KBM-7 (cell line): ENCODE results near the gene ARID3C.

ENCODE experiments used
- DNase-seq: peaks from one replicate; pipeline ENCODE4 v3.0.0-alpha.2; 2015
- in situ Hi-C: fragments of 300-500 bp; cut with MboI; formaldehyde crosslinking; loops from 2 replicates; pipeline ENCODE4 v1.14.3; 2020; ENCODE audit warnings: low sequenced_read_pairs, low pct_unique_long_range_greater_than_20kb, mixed read lengths

The ARID3C gene

DNA sequence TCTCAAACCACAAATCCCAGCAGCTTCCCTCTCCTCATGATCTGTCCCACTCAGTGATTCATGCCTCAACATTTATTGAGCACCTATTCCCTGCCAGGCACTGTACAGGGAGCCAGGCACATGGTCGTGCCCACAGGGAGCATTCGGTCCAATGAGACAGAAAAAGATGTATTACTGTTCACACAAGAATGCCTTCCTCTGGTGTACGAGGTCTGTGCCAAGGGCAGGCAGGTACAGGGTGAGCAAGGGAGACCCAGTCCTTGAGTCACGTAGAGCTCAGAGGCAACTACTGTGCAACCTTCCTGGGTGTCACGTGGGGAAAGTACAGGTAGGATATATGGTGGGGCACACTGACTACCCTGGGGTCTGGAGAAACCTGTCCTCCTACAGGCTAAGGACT is 43.9 kb downstream of the ARID3C start:
- DNase-seq, result no peak
- in situ Hi-C loops, result loop anchor here (25.0 kb wide), 1 partner anchor 173 kb away; no protein-coding TSS in a partner anchor

DNA sequence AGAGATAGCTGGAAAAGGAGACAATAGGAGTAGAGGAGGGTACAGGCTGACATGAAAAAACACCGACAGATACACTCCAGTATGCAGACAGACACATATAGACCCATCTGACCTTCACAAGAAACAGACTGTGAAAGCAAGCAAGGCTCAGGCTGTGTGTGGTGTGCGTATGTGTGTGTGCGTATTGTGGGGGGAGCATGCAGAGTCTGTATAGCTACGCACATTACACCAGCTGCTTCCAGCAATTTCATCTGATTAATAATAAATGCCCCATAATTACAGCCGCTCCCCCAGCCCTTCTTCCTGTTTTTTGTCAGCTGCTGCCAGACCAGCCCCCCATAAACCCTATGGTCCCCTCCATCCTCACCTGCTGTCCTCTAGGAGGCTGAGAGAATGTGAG is 46.1 kb downstream of the ARID3C start:
- no peak for DNase-seq
- in situ Hi-C loops, result loop anchor here (25.0 kb wide), 1 partner anchor 170 kb away; no protein-coding TSS in a partner anchor

DNA sequence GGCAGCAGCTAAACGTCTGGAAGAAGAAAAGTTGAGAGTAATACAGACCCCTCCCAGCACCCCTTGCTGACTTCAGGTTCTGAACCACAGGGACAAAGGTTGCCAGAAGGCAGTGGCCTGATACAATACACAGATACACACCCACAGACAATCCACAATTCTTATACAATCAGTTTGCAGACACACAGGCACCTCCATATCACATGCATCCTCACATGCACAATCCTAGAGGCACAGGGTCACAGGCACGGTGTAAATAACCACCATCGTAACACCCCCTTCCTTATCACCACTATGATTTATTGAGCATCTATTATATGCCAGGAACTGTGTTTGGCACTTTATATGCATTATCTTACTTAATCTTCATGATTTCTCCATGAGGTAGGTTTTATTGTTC is 47.5 kb downstream of the ARID3C start:
- no peak for DNase-seq
- in situ Hi-C loops, result loop anchor here (25.0 kb wide), 1 partner anchor 169 kb away; no protein-coding TSS in a partner anchor

DNA sequence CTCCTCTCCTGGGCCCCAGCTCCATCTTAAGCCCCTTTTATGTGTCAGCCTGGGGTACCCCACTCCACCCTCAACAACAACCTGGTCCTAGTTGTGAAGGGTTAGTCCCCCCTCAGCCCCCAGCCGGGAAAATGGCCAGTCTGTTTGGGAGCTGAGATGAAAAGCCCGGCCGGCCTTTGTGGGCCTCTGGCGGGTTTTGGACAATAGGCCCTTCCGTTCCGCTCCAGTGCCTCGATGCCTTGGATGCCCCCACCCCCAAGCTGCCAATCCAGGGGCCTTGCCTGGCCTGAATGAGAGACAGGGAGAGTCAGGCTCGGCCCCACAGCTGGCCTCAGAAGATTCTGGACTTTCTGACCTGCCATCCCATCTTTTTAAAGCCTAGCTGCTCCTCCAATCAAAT is 48.5 kb downstream of the ARID3C start:
- DNase-seq, result no peak
- in situ Hi-C loops, result loop anchor here (25.0 kb wide), 1 partner anchor 168 kb away; no protein-coding TSS in a partner anchor

DNA sequence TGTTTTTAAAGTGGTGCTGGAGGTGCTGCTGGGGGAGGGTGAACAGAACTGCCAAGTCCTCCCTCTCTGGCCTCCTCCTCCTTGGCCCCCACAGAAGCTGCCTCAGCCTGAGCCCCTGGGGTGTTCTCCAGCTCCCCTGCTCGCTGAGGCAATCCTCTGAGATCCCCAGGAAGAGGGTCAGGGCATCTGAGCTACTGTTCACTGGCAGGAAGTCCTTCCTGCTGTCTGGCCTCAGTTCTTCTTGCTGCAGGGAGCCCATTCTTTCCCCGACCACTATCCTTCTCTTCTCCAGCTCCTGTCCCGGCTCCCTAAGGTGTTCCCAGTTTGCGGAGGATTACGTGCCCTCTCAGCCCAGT is 49.1 kb downstream of the ARID3C start:
- DNase-seq, result no peak
- in situ Hi-C loops, result loop anchor here (25.0 kb wide), 1 partner anchor 167 kb away; no protein-coding TSS in a partner anchor

DNA sequence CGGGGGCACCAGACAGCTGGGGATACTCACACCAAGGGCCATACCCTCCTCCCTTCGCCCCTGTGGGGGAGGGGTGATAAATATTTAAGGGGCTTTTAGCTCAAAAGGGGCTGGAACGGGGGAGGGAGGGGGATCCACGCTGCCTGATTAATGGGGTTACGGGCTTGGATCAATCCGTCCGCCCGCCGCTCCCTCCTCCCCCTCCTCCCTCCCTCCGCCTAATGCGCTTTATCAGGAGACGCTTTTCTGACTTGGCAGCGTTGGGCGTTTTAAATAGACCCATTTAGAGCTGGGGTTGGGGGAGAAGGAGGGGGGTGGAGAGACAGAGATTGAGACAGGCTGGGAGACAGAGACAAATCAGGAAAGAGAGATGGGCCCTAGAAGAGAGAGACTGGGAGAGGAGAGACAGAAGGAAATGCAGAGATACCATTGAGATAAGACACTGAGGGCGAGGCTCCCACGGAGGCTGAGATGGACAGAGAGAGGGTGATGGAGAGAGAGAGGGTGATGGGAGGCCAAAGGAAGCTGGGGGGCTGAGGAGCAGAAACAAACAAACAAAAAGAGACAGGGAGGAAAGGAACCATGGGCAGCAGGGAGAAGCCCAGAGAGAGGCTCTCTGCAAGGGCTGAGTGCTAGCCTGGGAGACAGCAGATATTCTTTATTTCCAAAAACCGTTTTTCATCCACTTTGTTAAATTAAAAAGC is 49.6 kb downstream of the ARID3C start:
- in situ Hi-C loops, result loop anchor here (25.0 kb wide), 1 partner anchor 167 kb away; no protein-coding TSS in a partner anchor
- DNase-seq, result no peak

DNA sequence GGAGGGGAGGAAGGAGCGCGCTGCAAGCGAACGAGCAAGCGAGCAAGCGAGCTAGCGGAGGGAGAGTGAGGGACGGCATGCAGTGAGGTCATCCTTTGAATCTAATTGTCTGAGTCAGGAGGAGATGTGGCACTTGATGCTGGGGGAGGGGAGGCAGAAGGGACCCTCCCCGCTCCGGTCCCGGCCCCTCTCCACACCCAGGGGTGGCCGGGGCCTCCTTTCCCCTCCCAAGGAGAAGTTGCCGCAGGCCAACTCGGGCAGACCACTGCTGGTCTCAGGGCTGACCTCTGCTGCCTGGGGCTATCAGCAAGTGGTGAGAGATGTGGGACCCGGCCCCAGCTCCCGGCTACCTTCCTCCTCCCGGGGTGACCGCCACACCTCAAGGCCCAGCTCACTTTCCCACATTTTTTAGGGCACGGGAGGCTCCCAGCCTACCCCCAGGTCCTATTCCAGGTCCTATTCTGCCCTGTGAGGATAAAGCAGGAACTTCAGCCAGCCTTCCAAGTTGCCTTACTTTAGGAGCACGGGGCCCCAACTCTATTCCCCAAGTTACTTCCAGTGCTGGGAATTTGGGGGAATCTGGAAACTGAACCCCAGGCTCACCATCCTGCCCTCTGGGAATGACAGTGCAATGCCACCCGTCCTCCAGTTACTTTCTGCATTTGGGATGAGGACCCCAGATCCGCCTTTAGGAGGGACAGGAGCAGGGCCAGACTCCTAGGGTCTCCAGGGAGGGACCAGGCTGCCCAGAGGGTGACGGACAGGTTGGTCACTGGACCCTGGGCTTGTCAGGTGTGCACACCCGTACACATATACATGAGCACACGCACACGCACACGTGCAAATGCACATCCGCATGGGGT is 50.4 kb downstream of the ARID3C start:
- in situ Hi-C loops, result loop anchor here (25.0 kb wide), 1 partner anchor 166 kb away; no protein-coding TSS in a partner anchor
- DNase-seq, result no peak

DNA sequence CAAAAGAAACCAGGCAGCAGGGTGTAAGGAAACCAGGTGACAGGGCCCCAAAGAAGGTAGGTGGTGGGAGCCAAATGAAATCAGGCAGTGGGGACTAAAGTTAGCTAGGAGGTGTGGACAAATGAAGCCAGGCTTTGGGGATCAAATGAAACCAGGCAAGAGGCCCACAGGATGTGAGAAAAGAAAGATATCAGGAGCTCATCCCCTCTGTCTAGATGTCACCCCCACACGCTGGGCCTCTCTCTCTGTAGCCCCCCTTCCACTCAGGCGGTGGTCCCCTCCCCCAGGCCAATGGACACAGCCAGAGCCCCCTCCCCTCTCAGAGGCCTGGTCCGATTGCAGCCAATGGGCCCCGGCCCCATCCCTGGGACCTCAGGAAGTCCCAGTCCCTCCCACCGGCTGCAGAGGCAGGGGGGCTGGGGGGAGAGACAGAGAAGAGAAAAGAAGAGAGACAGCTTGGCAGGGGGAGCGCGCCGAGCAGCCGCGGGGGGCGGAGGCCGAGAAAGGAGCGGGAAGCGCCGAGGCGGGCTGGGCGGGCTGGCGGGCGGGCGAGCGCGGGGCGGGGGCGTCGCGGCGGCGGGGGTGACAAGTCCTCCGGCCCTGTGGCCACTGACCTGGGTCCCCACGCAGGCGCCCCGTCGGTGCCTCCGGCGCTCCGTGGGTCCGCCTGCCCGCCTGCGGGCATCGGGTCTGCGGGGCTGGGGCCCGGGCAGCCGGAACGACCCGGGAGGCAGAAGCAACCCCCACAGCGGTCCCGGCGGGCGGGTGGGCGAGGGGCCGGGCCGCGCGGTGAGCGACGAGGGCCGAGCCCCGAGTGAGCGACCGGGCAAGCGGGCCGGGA is 51.2 kb downstream of the ARID3C start:
- in situ Hi-C loops, result loop anchor here (25.0 kb wide), 1 partner anchor 165 kb away; no protein-coding TSS in a partner anchor

DNA sequence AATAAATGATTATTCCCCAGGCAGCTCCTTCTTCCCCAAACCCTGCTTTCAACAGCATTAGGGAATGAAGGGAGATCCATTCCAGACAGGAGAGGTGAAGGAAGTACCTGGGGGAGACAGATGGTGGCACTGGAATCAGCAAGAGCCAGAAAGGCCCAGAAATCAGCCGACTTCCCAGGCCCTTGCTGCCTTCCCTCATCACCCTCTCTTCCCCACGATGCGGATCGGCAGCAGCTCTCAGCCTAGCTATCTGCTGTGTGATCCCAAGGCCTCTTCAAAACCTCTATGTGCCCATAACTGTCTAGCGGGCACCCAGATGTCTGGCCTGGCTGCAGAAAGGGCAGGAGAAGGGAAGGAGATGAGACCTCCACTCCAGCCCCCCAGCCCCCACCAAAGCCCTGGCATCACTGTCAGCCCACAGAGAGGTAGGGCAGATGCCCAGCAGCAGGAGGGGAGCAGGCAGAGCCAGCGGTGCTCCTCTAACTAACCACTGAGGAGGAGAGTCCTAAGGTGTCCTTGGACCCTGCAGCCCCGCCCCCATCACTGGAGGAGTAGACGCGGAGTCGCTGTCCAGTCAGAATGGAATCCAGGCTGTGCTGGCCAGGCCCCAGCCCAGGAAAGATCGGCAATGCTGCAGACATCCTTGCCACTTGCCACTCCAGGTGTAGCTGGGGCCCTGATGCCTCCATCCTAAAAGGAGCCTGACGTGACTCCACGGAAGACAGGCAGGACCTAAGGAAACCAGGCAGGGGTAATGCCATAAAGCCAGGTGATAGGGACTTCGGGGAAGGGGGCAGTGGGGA is 52.1 kb downstream of the ARID3C start:
- in situ Hi-C loops, result loop anchor here (25.0 kb wide), 1 partner anchor 164 kb away; no protein-coding TSS in a partner anchor
- DNase-seq, result no peak

More for the DNA sequence above, 51.2 kb downstream of the ARID3C start:
- no peak for DNase-seq

DNA sequence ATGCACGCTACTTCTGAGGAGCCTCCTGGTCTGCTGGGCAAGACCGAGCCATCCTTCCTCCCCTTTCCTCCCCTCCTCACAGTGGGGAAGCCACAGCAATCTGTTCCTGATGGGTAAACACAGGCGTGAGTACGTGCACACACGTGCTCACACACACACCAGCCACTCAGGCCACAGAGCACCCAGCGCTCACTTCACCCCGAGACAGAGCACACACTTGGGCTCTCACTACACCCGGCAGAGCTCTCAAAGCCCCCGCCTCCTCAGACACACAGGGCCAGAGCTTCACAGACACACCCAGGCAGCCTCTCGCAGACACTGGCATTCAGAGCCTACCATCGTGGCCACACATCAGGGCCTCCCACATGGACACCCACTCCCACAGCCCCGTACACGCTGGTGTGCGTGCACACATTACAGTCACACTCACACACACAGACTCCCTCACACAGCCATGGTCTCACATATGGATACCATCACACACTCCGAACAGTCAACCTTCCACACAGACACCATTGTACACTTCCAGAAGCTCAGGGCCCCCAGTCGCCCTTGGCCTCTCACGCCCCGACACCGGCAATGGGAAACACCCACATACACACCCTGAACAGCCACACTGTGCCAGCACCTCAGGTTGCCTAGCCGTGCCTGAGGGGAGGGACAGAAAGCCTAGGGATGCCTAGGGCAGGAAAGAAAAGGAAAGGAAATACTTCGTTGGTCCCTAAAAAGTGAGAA is 52.8 kb downstream of the ARID3C start:
- no peak for DNase-seq
- in situ Hi-C loops, result loop anchor here (25.0 kb wide), 1 partner anchor 164 kb away; no protein-coding TSS in a partner anchor

DNA sequence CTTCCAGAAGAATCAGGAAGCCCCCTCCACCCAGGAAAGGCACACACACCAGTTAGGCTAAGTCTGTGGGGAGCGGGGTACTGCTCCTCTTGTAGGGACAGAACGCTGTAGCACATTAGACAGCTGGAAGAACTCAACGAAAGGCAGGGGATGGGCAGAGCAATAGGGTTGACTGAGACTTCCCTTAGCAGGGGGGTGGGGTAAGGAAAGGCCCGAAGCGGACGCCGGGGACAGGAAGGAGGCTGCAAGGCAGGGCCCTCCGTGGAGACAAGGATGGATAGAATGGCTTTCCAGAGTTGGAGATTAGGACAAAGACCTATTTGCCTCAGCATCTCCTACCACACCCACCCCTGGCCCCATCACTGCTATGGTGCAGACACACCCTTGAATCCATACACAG is 53.6 kb downstream of the ARID3C start:
- DNase-seq, result no peak
- in situ Hi-C loops, result loop anchor here (25.0 kb wide), 1 partner anchor 163 kb away; no protein-coding TSS in a partner anchor

DNA sequence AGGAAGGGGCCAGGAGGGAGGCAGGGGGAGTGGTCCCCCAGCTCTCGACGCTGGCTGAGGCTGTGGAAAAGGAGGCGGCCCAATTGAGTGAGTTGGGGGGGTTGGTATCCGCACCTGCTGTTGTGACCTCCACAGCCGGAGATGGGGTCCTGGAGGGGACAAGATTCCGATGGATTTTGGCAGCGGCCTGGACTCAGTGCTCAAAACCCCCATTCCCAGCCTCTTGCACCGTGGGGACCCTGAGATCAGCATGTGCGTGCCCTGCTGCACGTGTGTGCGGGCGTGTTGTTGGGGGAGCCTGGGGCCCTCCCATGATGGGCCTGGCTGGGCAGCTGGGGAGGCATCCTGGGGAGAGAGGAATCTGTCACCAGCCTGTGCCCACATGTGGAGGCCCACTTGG is 54.3 kb downstream of the ARID3C start:
- DNase-seq, result no peak
- in situ Hi-C loops, result no loop called here

DNA sequence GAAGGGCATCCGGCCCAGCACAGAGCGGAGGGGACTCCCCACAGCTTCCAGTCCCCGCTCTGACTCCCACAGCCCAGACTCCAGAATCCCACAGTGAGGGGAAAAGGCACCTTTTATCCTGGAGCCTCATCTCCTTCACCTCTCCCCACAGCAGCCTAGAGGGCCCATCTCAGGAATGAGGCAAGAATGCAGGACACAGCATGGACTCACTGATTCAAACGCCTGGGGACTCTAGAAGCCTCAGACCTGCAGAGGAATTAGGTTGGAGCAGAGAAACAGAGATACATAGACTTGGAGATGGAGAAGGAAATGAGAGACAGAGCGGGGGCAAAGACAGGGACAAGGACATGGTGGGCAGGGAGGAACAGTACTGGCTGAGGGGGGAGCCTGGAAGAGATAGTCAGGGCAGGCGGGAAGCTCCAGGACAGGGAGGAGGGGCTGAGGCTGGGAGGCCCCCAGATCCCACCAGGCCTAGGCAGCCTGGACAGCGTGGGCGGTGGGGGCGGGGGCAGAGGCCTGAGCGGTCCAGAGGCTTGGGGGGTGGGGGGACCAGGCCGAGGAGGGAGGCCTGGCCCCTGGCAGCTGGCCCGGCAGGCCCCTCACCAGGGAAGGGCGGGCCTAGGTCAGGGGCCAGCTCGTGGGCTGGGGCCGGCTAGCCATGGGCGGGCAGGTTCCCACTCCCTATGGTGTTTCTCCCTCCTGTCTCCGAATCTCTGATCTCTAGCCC is 55.1 kb downstream of the ARID3C start:
- in situ Hi-C loops, result no loop called here
- no peak for DNase-seq

DNA sequence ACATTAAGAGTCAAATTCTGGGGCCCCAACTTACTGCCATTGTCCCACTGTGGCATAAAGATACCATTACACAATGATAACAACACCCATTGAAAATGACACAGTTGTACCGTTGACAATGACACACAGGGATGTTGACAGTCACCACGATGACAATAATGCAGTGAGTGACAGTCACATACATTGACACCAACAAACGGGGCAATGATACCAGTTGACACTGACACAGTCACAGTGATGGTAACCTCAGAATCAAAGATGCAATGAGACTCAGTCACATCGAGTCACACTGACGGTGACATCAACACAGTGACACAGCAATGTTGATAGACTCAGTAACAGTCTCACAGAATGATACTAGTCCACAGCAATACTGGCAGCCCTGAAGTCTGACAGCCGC is 56.2 kb downstream of the ARID3C start:
- in situ Hi-C loops, result no loop called here
- no peak for DNase-seq

DNA sequence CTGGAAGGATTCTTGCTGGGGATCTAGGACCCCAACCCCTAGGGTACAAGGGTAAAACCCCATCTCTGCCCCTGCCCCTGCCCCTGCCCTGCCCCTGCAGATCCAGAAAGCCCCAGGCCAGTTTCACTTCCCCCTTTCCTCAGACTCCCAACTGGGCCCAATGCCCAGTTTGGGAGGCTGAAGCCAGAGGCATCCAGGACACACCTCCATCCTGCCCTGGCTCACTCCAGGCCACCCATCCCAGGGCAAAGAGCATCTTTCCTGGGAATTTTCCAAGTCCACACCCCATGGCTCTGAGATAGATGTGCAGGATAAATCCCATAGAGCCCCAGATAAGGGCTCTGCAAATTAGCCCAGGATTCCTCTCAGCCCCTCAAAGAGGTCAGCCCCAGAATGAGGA is 56.8 kb downstream of the ARID3C start:
- in situ Hi-C loops, result no loop called here
- no peak for DNase-seq

DNA sequence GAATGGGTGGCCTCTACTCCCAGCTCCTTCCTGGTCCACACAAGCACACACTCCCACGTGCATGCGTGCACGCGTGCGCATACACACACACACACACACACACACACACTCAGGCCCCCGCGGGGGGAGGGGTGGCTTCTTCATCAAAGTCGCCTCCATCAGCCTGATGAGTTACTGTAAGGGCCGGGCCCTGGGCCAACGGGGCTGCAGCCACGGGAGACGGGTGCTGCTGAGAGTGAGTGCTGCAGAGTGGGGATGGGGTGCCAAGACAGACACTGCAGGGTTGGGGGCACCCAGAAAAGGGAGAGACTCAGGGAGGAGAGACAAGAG is 57.4 kb downstream of the ARID3C start:
- in situ Hi-C loops, result no loop called here

More for the DNA sequence above, 57.4 kb downstream of the ARID3C start:
- no peak for DNase-seq
